Measurements from ENCODE around the gene POP7.

DNA sequence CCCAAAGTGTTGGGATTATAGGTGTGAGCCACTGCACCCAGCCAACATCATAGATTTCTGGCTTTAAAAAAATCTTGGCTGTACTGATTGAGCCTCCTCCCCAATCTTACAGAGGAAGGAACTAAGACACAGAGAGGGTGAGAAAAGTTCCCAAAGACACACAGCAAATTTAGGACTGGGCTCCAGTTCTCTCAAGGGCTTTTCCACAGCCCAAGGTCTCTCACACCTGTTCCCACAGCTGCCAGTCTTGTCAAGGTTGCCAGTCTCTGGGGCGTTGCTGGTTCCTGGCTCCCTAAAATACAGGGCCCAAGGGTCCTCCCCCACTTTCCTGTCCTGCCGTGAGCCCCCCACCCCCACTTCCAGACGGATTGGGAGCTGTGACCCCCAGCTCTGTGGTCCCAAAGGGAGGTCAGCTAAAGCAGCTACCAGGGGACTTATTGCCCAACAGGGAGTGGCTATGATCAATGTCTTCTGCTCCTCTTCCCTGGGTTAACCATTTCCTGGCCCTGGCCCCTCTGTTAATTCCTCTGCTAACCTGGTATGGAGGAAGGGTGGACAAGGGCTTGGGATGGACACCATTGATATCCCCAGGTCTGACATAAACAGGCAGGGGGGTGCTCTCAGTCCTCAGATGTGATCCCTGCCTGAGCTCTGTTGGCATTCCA, 24.3 kb downstream of the POP7 start:
- TF ChIP-seq, protein P1, sequence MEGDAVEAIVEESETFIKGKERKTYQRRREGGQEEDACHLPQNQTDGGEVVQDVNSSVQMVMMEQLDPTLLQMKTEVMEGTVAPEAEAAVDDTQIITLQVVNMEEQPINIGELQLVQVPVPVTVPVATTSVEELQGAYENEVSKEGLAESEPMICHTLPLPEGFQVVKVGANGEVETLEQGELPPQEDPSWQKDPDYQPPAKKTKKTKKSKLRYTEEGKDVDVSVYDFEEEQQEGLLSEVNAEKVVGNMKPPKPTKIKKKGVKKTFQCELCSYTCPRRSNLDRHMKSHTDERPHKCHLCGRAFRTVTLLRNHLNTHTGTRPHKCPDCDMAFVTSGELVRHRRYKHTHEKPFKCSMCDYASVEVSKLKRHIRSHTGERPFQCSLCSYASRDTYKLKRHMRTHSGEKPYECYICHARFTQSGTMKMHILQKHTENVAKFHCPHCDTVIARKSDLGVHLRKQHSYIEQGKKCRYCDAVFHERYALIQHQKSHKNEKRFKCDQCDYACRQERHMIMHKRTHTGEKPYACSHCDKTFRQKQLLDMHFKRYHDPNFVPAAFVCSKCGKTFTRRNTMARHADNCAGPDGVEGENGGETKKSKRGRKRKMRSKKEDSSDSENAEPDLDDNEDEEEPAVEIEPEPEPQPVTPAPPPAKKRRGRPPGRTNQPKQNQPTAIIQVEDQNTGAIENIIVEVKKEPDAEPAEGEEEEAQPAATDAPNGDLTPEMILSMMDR (IDR thresholded peaks at IDR 0.05; ENCODE audit: poor library complexity, severe bottlenecking) = no peak
- TF ChIP-seq TAF1 (IDR thresholded peaks at IDR 0.05; ENCODE audit: low read depth) = no peak
- no peak for TF ChIP-seq MXI1 (conservative IDR thresholded peaks at IDR 0.05; ENCODE audit: poor library complexity, severe bottlenecking)
- no peak for TF ChIP-seq RAD21 (conservative IDR thresholded peaks at IDR 0.05)
- no peak for TF ChIP-seq EZH2 (IDR thresholded peaks at IDR 0.05; ENCODE audit: borderline replicate concordance, insufficient read depth, low read length, poor library complexity, severe bottlenecking)
- no peak for TF ChIP-seq EP300 (conservative IDR thresholded peaks at IDR 0.05; ENCODE audit: poor library complexity, severe bottlenecking)
